H1 (cell line): ENCODE data around the gene PDE1A. TPM values are rescaled to one million over a fixed set of nuclear protein-coding genes. Genes with fewer than 3 reads are reported as not detected.
A peak's percentile ranks its signal among the peaks of the same experiment; 100 is the strongest.

ENCODE experiments used
- CTCF ChIA-PET: fragments of 300-600 bp; sonication (Branson Sonifier 250); formaldehyde crosslinking; loops from one replicate; lab custom pipeline; 2021; ENCODE audit not compliant: partially characterized antibody; lab: Charles Lee
- POLR2A ChIA-PET: fragments of 300-600 bp; sonication (Branson Sonifier 250); formaldehyde crosslinking; loops from one replicate; lab custom pipeline; 2021; ENCODE audit warnings: inconsistent platforms; ENCODE audit not compliant: partially characterized antibody; lab: Charles Lee
- DNase-seq, 2 experiments: peaks; one replicate each; pipeline versions ENCODE4 v3.0.0 to v3.0.0-alpha.2; 2010 to 2022; ENCODE audit warnings: low spot score in 2 of 2, low read depth in 1 of 2, mixed read lengths in 1 of 2
- FAIRE-seq: peaks from 2 replicates; lab custom pipeline; 2011; peaks lifted over from hg19 to GRCh38; lab: Jason Lieb, UNC
- H2AFZ ChIP-seq: 2 replicates; pipeline ENCODE4 v1.8.1; 2012; ENCODE audit warnings: low read length, inconsistent platforms
- H2AK5ac ChIP-seq: 2 replicates; pipeline ENCODE4 v1.6.1; 2013; ENCODE audit warnings: low read depth, low read length
- H2BK120ac ChIP-seq: replicated peaks from 2 replicates; pipeline ENCODE3; 2013; ENCODE audit warnings: low read depth, low read length, inconsistent platforms
- H2BK12ac ChIP-seq: 2 replicates; pipeline ENCODE4 v1.6.1; 2013; ENCODE audit warnings: low read depth, low read length
- H2BK15ac ChIP-seq: 2 replicates; pipeline ENCODE4 v1.6.1; 2013; ENCODE audit warnings: low read length
- H2BK20ac ChIP-seq: 2 replicates; pipeline ENCODE4 v1.6.1; 2013; ENCODE audit warnings: low read length
- H2BK5ac ChIP-seq: 2 replicates; pipeline ENCODE4 v1.6.1; 2013; ENCODE audit warnings: low read depth, low read length
- H3K14ac ChIP-seq: 2 replicates; pipeline ENCODE4 v1.6.1; 2013; ENCODE audit warnings: inconsistent platforms; ENCODE audit not compliant: insufficient read length
- H3K18ac ChIP-seq: 2 replicates; pipeline ENCODE4 v1.6.1; 2013; ENCODE audit warnings: low read length; ENCODE audit errors: extremely low read depth
- H3K23ac ChIP-seq: 2 replicates; pipeline ENCODE4 v1.6.1; 2013; ENCODE audit warnings: inconsistent platforms; ENCODE audit not compliant: insufficient read length
- H3K23me2 ChIP-seq: 2 replicates; pipeline ENCODE4 v1.6.1; 2013; ENCODE audit warnings: low read depth, low read length
- H3K27ac ChIP-seq: 2 replicates; pipeline ENCODE4 v1.6.1; 2011; ENCODE audit warnings: low read depth, low read length, inconsistent platforms
- H3K27me3 ChIP-seq, 4 experiments: replicated peaks in 1 of 4; 1 replicate in 1 of 4; 2 replicates in 3 of 4; pipeline versions ENCODE4 v1.6.1 to v1.8.1; 2011 to 2013; ENCODE audit warnings: low read length in 3 of 4, mild to moderate bottlenecking in 3 of 4, inconsistent platforms in 2 of 4, mixed read lengths in 2 of 4, moderate library complexity in 1 of 4; ENCODE audit not compliant: control insufficient read depth in 3 of 4, insufficient read depth in 3 of 4; ENCODE audit errors: extremely low read depth in 1 of 4
- H3K36me3 ChIP-seq, 4 experiments: 2 replicates each; pipeline versions ENCODE4 v1.6.1 to v1.8.1; 2011 to 2013; ENCODE audit warnings: mild to moderate bottlenecking in 4 of 4, low read length in 3 of 4, moderate library complexity in 2 of 4, control low read depth in 1 of 4, inconsistent platforms in 1 of 4; ENCODE audit not compliant: insufficient read depth in 4 of 4, control insufficient read depth in 2 of 4
- H3K4ac ChIP-seq: replicated peaks from 2 replicates; pipeline ENCODE3; 2013; ENCODE audit warnings: low read length, low read depth, mixed read lengths, inconsistent platforms; ENCODE audit not compliant: insufficient read length
- H3K4me1 ChIP-seq, 4 experiments: replicated peaks in 1 of 4; 1 replicate in 1 of 4; 2 replicates in 3 of 4; pipeline versions ENCODE4 v1.6.1 to v1.8.1; 2011 to 2013; ENCODE audit warnings: low read length in 3 of 4, inconsistent platforms in 2 of 4, mixed read lengths in 1 of 4; ENCODE audit not compliant: insufficient read depth in 4 of 4, control insufficient read depth in 3 of 4
- H3K4me2 ChIP-seq, 2 experiments: 2 replicates each; pipeline versions ENCODE4 v1.6.1 to v1.8.1; 2011 to 2013; ENCODE audit warnings: low read depth in 2 of 2, low read length in 2 of 2, control low read depth in 1 of 2, inconsistent platforms in 1 of 2, mild to moderate bottlenecking in 1 of 2; ENCODE audit not compliant: insufficient read depth in 1 of 2
- H3K4me3 ChIP-seq, 4 experiments: fragments of 200-600, 300-600 bp in 1 of 4; sonication (generic), shearing (Covaris generic), sonication (Bioruptor Twin) in 1 of 4; 2 replicates each; pipeline versions ENCODE4 v1.5.1 to v1.8.1; 2011 to 2016; ENCODE audit warnings: low read length in 4 of 4, low read depth in 3 of 4, control low read depth in 2 of 4, inconsistent platforms in 2 of 4, mild to moderate bottlenecking in 2 of 4, mixed read lengths in 1 of 4, moderate library complexity in 1 of 4; ENCODE audit not compliant: insufficient read depth in 2 of 4; ENCODE audit errors: extremely low read depth in 1 of 4
- H3K56ac ChIP-seq: replicated peaks from 2 replicates; pipeline ENCODE3; 2013; ENCODE audit warnings: low read depth, mild to moderate bottlenecking, mixed read lengths, low read length, inconsistent platforms; ENCODE audit not compliant: insufficient read length
- H3K79me1 ChIP-seq: 2 replicates; pipeline ENCODE4 v1.6.1; 2013; ENCODE audit warnings: low read depth, low read length, control low read depth
- H3K79me2 ChIP-seq, 2 experiments: 2 replicates each; pipeline versions ENCODE4 v1.6.1 to v1.8.1; 2012 to 2013; ENCODE audit warnings: low read length in 2 of 2, mild to moderate bottlenecking in 2 of 2, inconsistent platforms in 1 of 2; ENCODE audit not compliant: insufficient read depth in 2 of 2, control insufficient read depth in 1 of 2
- H3K9ac ChIP-seq, 4 experiments: replicated peaks in 1 of 4; 1 replicate in 1 of 4; 2 replicates in 3 of 4; pipeline versions ENCODE4 v1.6.1 to v1.8.1; 2011 to 2013; ENCODE audit warnings: low read depth in 3 of 4, low read length in 3 of 4, control low read depth in 2 of 4, mild to moderate bottlenecking in 2 of 4, moderate library complexity in 2 of 4, inconsistent platforms in 1 of 4; ENCODE audit errors: extremely low read depth in 1 of 4
- H3K9me3 ChIP-seq, 2 experiments: 2 replicates each; pipeline versions ENCODE4 v1.6.1 to v1.8.1; 2012 to 2013; ENCODE audit warnings: mild to moderate bottlenecking in 2 of 2, moderate library complexity in 2 of 2, control low read depth in 1 of 2, inconsistent platforms in 1 of 2, low read depth in 1 of 2, low read length in 1 of 2, mixed read lengths in 1 of 2; ENCODE audit not compliant: insufficient read depth in 2 of 2
- H4K20me1 ChIP-seq, 2 experiments: replicated peaks in 1 of 2; 2 replicates each; pipeline versions ENCODE3 to v1.8.1; 2011 to 2013; ENCODE audit warnings: inconsistent platforms in 2 of 2, low read length in 2 of 2, mild to moderate bottlenecking in 1 of 2; ENCODE audit not compliant: insufficient read depth in 2 of 2, control insufficient read depth in 1 of 2
- H4K5ac ChIP-seq: 2 replicates; pipeline ENCODE4 v1.6.1; 2013; ENCODE audit warnings: low read length, low read depth, mixed read lengths, inconsistent platforms; ENCODE audit not compliant: insufficient read length
- H4K8ac ChIP-seq: 2 replicates; pipeline ENCODE4 v1.8.0; 2013; ENCODE audit warnings: mild to moderate bottlenecking, moderate library complexity, low read length, inconsistent platforms; ENCODE audit not compliant: insufficient read depth; ENCODE audit errors: extremely low read depth
- H4K91ac ChIP-seq: replicated peaks from 2 replicates; pipeline ENCODE3; 2013; ENCODE audit warnings: low read length, mixed read lengths, inconsistent platforms; ENCODE audit not compliant: insufficient read length
- CBX5 ChIP-seq: fragments of 300-800, 300-1000 bp; sonication (generic); IDR thresholded peaks from 2 replicates; pipeline ENCODE4 v1.7.1; 2016; ENCODE audit warnings: antibody characterized with exemption, low read length, low read depth
- HDAC2 ChIP-seq, 2 experiments: fragments of 300-600 bp in 1 of 2; sonication (generic) in 1 of 2; IDR thresholded peaks; 2 replicates each; pipeline ENCODE4 v1.6.1; 2011 to 2012; ENCODE audit warnings: low read depth in 2 of 2, low read length in 2 of 2, mild to moderate bottlenecking in 2 of 2, moderate library complexity in 2 of 2, borderline replicate concordance in 1 of 2, inconsistent platforms in 1 of 2
- SIX5 ChIP-seq: IDR thresholded peaks from 2 replicates; pipeline ENCODE4 v1.6.1; 2011; ENCODE audit warnings: mild to moderate bottlenecking, low read depth, low read length
- SP1 ChIP-seq: IDR thresholded peaks from 2 replicates; pipeline ENCODE4 v1.6.1; 2011; ENCODE audit warnings: low read depth, low read length
- TEAD4 ChIP-seq: IDR thresholded peaks from 2 replicates; pipeline ENCODE4 v1.6.1; 2012; ENCODE audit warnings: low read depth, low read length, inconsistent platforms, mixed read lengths
- ZNF274 ChIP-seq: IDR thresholded peaks from 2 replicates; pipeline ENCODE4 v1.7.0; 2012; ENCODE audit warnings: low read length, borderline replicate concordance; ENCODE audit errors: extremely low read depth
- WGBS, 2 experiments: shearing (Covaris generic) in 1 of 2; methylation state at CpG; one replicate each; pipeline versions ENCODE4 v1.1.6 to v1.1.7; 2013 to 2015; ENCODE audit warnings: low lambda C conversion rate in 2 of 2, mixed read lengths in 2 of 2, inconsistent platforms in 1 of 2, low coverage in 1 of 2, missing lambda C conversion rate in 1 of 2; ENCODE audit not compliant: insufficient replicate concordance in 2 of 2, insufficient coverage in 1 of 2, insufficient read length in 1 of 2; ENCODE audit errors: extremely low coverage in 1 of 2, missing lambda C conversion rate in 1 of 2; 5-methylcytosine and 5-hydroxymethylcytosine counted together
- polyA plus RNA-seq, 7 experiments: library from polyadenylated mRNA; depleted of rRNA in 3 of 7; stranded (reverse) in 5 of 7; unstranded in 2 of 7; fragments of >200 nt in 5 of 7; fragments of 200-250 nt in 2 of 7; gene quantifications; 1 replicate in 5 of 7; 2 replicates in 1 of 7; 4 replicates in 1 of 7; pipeline versions ENCODE4 v1.2.1 to v1.2.3, GENCODE V29; 2011 to 2013; ENCODE audit warnings: missing spikeins in 2 of 7, mixed read lengths in 2 of 7
- total RNA-seq: library from RNA; stranded (reverse); fragmentation: NEBNext Ultra II Directional; extraction: Animal tissue kit (Norgen Biotek cat#: 25700); gene quantifications from 2 replicates; pipeline ENCODE4 v1.2.1, GENCODE V29; 2021

Gene PDE1A
- total and polyA plus RNA-seq, 2 of the 8 experiments (the other 6 are each of a cell fraction or from before 2014, with no cell fraction given), result 0.34 TPM; not detected in 1

- Histone ChIP-seq H3K4me3 (no peak overlapping the region), H2AFZ (0 out of 2 replicates have a peak overlapping the region, but pooled peaks have one; percentile 87)
Measured at GRCh38 chr2:182207049-182207746, 219.6 kb downstream of the PDE1A start.

More at GRCh38 chr2:182207049-182207746, 219.6 kb downstream of the PDE1A start:
- POLR2A ChIA-PET, result no interaction called here
- no peaks in the 10 kb centered on the region for H4K20me1 ChIP-seq
- no peaks in the 10 kb centered on the region for H3K79me2 ChIP-seq
- H3K4ac ChIP-seq, result no peak overlapping the region
- no peak overlapping the region for H2BK5ac ChIP-seq
- no peaks in the 10 kb centered on the region for H3K79me1 ChIP-seq
- no peak overlapping the region for H4K8ac ChIP-seq
- WGBS, 2 experiments, result 87% methylated on average over 5 of the region's 5 CpGs; no CpG with 5 or more reads in 1 of the 2 experiments
- H2BK20ac ChIP-seq, result no peak overlapping the region
- H3K27me3 ChIP-seq, result no peaks in the 10 kb centered on the region
- H2BK15ac ChIP-seq, result no peak overlapping the region
- no peak overlapping the region for H2AK5ac ChIP-seq
- no peak overlapping the region for H3K27ac ChIP-seq
- FAIRE-seq (no peak), DNase-seq (no peak)
- no peaks in the 10 kb centered on the region for H3K23me2 ChIP-seq
- no peak overlapping the region for H3K4me2 ChIP-seq
- 0 out of 2 replicates have a peak overlapping the region, but pooled peaks have one; percentile 80 for H2BK12ac ChIP-seq
- no peak overlapping the region for H4K91ac ChIP-seq
- H3K18ac ChIP-seq, result no peak overlapping the region
- no peaks in the 10 kb centered on the region for H3K9me3 ChIP-seq
- H2BK120ac ChIP-seq, result no peak overlapping the region
- H3K4me1 ChIP-seq, result peaks cover 0 to 3% (median 0%) of the 10 kb centered on the region in 4 experiments; a peak in 2 of 7 replicates
- H3K9ac ChIP-seq, result no peak overlapping the region
- H3K23ac ChIP-seq, result no peak overlapping the region
- no peak overlapping the region for H3K14ac ChIP-seq
- CTCF ChIA-PET, result no interaction called here
- H3K56ac ChIP-seq, result no peak overlapping the region
- no peak overlapping the region for H4K5ac ChIP-seq
- TF ChIP-seq SIX5 (no peak), HDAC2 (IDR thresholded peaks at IDR 0.05; ENCODE audit: borderline replicate concordance in 1 of 2, low read depth in 2 of 2, low read length in 2 of 2) (no peak), CBX5 (no peak), TEAD4 (no peak), ZNF274 (no peak), SP1 (no peak)
- TF ChIP-seq, all 59 proteins: peak for 0
- H3K36me3 ChIP-seq, result no peaks in the 10 kb centered on the region
